Measurements from ENCODE around the gene C2CD4D.

C2CD4D gene

DNA sequence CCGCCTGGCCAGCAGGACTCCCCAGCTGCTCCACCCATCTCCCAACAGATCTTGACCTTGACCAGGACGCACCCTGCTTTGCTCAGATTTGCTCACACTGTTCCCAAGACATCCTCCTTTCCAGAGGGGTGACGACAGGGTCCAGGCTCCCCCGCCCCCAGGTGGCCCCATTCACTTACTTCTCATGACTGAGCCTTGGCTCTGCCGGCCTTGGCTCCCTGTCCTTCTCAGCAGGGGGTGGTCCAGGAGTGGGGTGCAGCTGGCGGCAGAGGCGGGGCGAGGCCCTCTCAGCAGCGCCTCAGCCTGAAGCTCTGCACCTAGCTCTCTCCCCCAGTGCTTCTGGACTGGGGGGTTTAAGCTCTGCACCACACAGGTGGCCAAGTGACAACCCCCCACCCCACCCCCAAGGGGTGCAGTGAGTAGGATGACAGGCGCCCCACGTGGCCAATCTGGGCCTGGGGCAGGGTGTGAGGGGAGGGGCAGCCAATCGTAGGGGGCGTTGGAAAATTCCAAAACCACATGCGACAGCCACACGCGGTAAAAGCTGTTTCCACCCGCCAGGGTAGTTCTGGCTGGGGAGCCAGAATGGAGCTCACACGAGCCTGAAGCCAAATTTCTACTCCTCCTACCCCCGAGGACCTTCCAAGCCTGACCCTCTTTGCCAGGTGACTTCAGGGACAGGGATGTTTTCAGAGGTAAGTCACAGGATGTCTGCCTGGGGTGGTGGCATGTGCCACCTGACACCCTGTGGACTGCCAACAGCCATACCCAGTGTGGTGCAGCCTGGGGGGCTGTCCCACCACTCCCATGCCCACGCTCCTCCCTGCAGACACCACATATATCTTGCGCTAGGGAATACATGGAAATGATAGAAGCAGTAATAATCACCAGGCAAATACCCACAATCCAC is 13.6 kb downstream of the C2CD4D start:
- no peak overlapping the region for H3K27ac ChIP-seq
- POLR2A ChIA-PET (ENCODE audit: low non-redundant PET), result no interaction called here
- DNase-seq (ENCODE audit: low spot score), result no peak
- CTCF ChIA-PET, result no interaction called here
- TF ChIP-seq, protein P1, sequence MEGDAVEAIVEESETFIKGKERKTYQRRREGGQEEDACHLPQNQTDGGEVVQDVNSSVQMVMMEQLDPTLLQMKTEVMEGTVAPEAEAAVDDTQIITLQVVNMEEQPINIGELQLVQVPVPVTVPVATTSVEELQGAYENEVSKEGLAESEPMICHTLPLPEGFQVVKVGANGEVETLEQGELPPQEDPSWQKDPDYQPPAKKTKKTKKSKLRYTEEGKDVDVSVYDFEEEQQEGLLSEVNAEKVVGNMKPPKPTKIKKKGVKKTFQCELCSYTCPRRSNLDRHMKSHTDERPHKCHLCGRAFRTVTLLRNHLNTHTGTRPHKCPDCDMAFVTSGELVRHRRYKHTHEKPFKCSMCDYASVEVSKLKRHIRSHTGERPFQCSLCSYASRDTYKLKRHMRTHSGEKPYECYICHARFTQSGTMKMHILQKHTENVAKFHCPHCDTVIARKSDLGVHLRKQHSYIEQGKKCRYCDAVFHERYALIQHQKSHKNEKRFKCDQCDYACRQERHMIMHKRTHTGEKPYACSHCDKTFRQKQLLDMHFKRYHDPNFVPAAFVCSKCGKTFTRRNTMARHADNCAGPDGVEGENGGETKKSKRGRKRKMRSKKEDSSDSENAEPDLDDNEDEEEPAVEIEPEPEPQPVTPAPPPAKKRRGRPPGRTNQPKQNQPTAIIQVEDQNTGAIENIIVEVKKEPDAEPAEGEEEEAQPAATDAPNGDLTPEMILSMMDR (conservative IDR thresholded peaks at IDR 0.05; ENCODE audit: low read depth), result no peak

DNA sequence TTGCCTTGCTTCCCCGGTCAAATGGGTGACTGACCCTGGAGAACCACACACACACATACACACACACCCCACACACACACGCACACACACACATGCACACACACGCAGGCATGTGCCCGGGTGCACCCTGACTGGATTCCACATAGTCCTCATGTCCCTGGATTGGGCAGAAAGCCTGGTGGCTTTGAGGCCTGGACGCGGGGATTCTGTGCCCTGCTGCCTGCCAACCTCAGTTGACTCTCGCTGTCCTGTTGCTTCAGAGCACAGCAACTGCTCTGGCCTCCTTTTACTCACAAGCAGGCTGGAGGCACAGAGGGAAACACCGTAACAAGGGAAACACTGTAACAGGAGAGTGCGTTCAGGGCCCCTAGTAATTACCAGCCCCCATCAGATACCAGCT is 14.4 kb downstream of the C2CD4D start:
- no peak overlapping the region for H3K27ac ChIP-seq
- no peak for DNase-seq (ENCODE audit: low spot score)
- POLR2A ChIA-PET (ENCODE audit: low non-redundant PET), result no interaction called here
- CTCF ChIA-PET, result no interaction called here
- TF ChIP-seq, protein P1 (conservative IDR thresholded peaks at IDR 0.05; ENCODE audit: low read depth), result no peak

DNA sequence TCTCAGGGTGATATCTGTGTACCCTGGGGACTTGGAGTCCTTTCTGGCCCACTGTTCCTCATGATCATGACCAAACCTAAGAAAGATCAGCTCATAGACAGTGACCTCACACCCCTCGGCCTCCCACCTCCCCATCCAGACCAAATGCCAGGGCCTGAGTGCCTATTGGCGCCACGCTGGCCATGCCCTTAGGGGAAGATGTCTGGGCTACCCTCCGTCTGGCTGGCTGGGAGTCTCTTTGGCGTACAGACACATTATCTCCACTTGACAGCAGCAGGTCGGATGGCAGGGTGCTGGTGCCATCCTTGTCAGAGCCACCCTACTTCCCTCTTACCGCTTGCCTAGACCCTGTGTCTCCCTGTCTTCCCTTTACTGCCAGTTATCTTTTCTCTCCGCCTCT is 16.4 kb downstream of the C2CD4D start:
- CTCF ChIA-PET, result interaction anchor here (0.6 to 1.6 kb wide), 2 partner anchors 13 to 181 kb away, joined by 4 to 5 read pairs; no protein-coding TSS in a partner anchor

DNA sequence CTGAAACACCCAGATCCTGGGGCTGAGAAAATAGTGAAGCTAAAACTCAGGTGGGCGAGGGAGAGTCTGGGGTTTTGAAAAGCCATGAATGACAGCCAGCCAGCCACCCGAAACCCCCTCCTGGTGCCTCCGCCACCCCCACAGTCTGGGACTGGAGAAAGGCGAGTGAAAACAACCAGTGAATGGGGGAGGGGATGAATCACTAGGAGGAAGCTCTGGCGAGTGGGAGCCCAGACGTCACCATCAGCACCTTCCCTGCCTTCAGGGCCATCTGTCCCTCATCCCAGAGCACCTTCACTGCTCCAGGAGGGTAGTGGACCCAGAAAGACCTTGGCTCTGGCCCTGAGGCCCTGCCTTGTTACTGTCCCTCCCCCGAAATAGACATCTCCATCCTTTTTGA is 17.2 kb downstream of the C2CD4D start:
- CTCF ChIA-PET, result interaction anchor here (1.6 kb wide), 1 partner anchor 14 kb away, joined by 5 read pairs; no protein-coding TSS in a partner anchor
- TF ChIP-seq, protein P1 (conservative IDR thresholded peaks at IDR 0.05; ENCODE audit: low read depth), result no peak
- POLR2A ChIA-PET (ENCODE audit: low non-redundant PET), result no interaction called here
- DNase-seq (ENCODE audit: low spot score), result no peak
- no peak overlapping the region for H3K27ac ChIP-seq

More for the DNA sequence above, 16.4 kb downstream of the C2CD4D start:
- TF ChIP-seq, protein P1 (conservative IDR thresholded peaks at IDR 0.05; ENCODE audit: low read depth), result no peak
- POLR2A ChIA-PET (ENCODE audit: low non-redundant PET), result no interaction called here
- no peak for DNase-seq (ENCODE audit: low spot score)
- H3K27ac ChIP-seq, result no peak overlapping the region

DNA sequence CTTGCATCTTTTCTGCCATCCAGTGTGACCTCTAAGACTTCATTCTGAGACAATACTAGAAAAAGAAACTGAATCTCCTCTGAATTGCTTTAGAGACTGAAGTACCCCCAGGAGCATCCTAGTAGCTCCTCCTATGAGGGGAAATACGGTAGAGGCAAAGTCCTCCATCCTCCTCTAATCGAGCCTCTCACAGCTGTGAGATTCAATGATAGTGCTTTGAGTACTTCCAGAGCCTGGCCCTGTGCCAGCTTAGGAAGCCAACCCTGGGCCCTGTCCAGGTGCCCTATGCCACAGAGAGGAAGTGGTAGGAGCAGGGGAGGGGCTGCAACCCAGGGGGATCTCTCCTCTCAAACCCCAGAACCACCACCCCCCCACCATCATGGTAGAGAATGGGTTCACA is 18.7 kb downstream of the C2CD4D start:
- no peak overlapping the region for H3K27ac ChIP-seq
- TF ChIP-seq, protein P1 (conservative IDR thresholded peaks at IDR 0.05; ENCODE audit: low read depth), result no peak
- POLR2A ChIA-PET (ENCODE audit: low non-redundant PET), result no interaction called here
- CTCF ChIA-PET, result interaction anchor here (0.6 to 0.7 kb wide), 2 partner anchors 314 to 355 kb away, joined by 3 read pairs; no protein-coding TSS in a partner anchor
- DNase-seq (ENCODE audit: low spot score), result no peak

DNA sequence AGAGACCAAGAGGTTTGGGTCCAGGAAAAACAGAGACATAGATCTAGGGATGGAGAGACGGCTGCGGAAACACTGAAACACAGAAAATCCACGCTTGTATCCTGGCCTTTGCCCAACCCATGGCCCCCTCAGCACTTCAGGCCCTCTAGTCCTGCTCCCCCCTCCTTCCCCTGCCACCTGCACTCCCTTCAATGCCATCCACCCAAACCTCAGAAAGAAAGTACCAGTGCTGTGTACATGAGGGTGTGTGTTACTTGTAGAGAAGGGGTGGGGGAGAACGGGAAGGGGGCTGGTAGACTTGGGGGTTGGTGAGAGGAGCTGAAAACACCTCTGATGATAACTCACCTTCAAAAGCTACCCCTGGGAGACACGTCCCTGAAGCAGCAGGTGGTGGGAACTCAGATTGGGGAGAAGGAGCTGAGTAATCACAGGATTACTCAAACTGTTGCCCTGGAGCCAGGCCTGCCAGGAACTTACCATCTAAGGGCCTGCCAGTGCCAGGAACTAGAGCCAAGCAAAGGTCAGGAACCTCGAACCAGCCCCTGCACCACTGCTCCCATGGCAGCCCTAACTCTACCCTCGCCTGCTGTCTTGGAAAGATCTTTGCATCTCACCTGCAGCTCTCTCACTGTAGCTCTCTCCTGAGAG is 19.5 kb downstream of the C2CD4D start:
- POLR2A ChIA-PET (ENCODE audit: low non-redundant PET), result interaction anchor here (0.6 kb wide), 1 partner anchor 132 kb away, joined by 5 read pairs; no protein-coding TSS in a partner anchor
- H3K27ac ChIP-seq, result no peak overlapping the region
- TF ChIP-seq, protein P1 (conservative IDR thresholded peaks at IDR 0.05; ENCODE audit: low read depth), result no peak
- CTCF ChIA-PET, result no interaction called here
- DNase-seq (ENCODE audit: low spot score), result peak; percentile 57
